Epithelial cell of prostate (primary cell): Measurements from ENCODE around the gene IGF2BP2.
A peak's percentile ranks its signal among the peaks of the same experiment; 100 is the strongest.
"Not testable (repeated sequence)": the region's sequence is repeated elsewhere in the genome, so short reads cannot be mapped to it uniquely, and the experiment has no call there.

Source experiments
- DNase-seq: peaks from one replicate; pipeline ENCODE4 v3.0.0-alpha.2; 2011; ENCODE audit warnings: low read depth, low spot score
- H3K27ac ChIP-seq: fragments of 450-650 bp; 2 replicates; pipeline ENCODE4 v1.5.1; 2017; ENCODE audit warnings: mild to moderate bottlenecking

The IGF2BP2 gene

GRCh38 chr3:185842241-185842640 lies 17.4 kb upstream of the IGF2BP2 start:
- H3K27ac ChIP-seq = no peak overlapping the region
- no peak for DNase-seq

- not testable (repeated sequence) for DNase-seq, H3K27ac ChIP-seq
Observed at GRCh38 chr3:185838417-185838989, 13.7 kb upstream of the IGF2BP2 start.

- no peak for DNase-seq
Observed at GRCh38 chr3:185837414-185837813, 12.6 kb upstream of the IGF2BP2 start.

GRCh38 chr3:185831990-185832389 lies 7.1 kb upstream of the IGF2BP2 start:
- DNase-seq = no peak

More at GRCh38 chr3:185837414-185837813, 12.6 kb upstream of the IGF2BP2 start:
- no peak overlapping the region for H3K27ac ChIP-seq

GRCh38 chr3:185831195-185831594 lies 6.4 kb upstream of the IGF2BP2 start:
- no peak for DNase-seq
- H3K27ac ChIP-seq = no peak overlapping the region

More at GRCh38 chr3:185831990-185832389, 7.1 kb upstream of the IGF2BP2 start:
- no peak overlapping the region for H3K27ac ChIP-seq

- no peak for DNase-seq
- no peak overlapping the region for H3K27ac ChIP-seq
Observed at GRCh38 chr3:185830018-185830797, 5.4 kb upstream of the IGF2BP2 start.

- no peak overlapping the region for H3K27ac ChIP-seq
- DNase-seq = no peak
Observed at GRCh38 chr3:185828755-185829154, 3.9 kb upstream of the IGF2BP2 start.

- no peak for DNase-seq
- H3K27ac ChIP-seq = no peak overlapping the region
Observed at GRCh38 chr3:185827595-185828344, 2.9 kb upstream of the IGF2BP2 start.

GRCh38 chr3:185825639-185826481 lies 1.0 kb upstream of the IGF2BP2 start:
- H3K27ac ChIP-seq = peak overlapping the region; percentile 90
- no peak for DNase-seq

- H3K27ac ChIP-seq = peak overlapping the region; percentile 90
Observed at GRCh38 chr3:185824051-185825005, 514 bp downstream of the IGF2BP2 start.

GRCh38 chr3:185823078-185824044 lies 1.5 kb downstream of the IGF2BP2 start:
- DNase-seq = no peak
- peak overlapping the region; percentile 90 for H3K27ac ChIP-seq

More at GRCh38 chr3:185824051-185825005, 514 bp downstream of the IGF2BP2 start:
- no peak for DNase-seq

GRCh38 chr3:185822221-185823000 lies 2.4 kb downstream of the IGF2BP2 start:
- DNase-seq = no peak
- peak overlapping the region; percentile 90 for H3K27ac ChIP-seq

- peak overlapping the region; percentile 90 for H3K27ac ChIP-seq
Observed at GRCh38 chr3:185820973-185821758, 3.7 kb downstream of the IGF2BP2 start.

GRCh38 chr3:185818267-185818875 lies 6.5 kb downstream of the IGF2BP2 start:
- no peak for DNase-seq
- no peak overlapping the region for H3K27ac ChIP-seq

More at GRCh38 chr3:185820973-185821758, 3.7 kb downstream of the IGF2BP2 start:
- no peak for DNase-seq

- DNase-seq = no peak
- peak overlapping the region; percentile 28 for H3K27ac ChIP-seq
Observed at GRCh38 chr3:185815391-185816282, 9.2 kb downstream of the IGF2BP2 start.
